ENCODE results near the gene SPATA7. TPM values are rescaled to one million over a fixed set of nuclear protein-coding genes. Genes with fewer than 3 reads are reported as not detected.

The SPATA7 gene, protein sequence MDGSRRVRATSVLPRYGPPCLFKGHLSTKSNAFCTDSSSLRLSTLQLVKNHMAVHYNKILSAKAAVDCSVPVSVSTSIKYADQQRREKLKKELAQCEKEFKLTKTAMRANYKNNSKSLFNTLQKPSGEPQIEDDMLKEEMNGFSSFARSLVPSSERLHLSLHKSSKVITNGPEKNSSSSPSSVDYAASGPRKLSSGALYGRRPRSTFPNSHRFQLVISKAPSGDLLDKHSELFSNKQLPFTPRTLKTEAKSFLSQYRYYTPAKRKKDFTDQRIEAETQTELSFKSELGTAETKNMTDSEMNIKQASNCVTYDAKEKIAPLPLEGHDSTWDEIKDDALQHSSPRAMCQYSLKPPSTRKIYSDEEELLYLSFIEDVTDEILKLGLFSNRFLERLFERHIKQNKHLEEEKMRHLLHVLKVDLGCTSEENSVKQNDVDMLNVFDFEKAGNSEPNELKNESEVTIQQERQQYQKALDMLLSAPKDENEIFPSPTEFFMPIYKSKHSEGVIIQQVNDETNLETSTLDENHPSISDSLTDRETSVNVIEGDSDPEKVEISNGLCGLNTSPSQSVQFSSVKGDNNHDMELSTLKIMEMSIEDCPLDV
- 10 to 100 TPM in 3 of 4 donors, 1 to 10 TPM in 1; 7.9 to 23.0 (median 14.6) TPM for total RNA-seq

- ATAC-seq (ENCODE audit: low FRiP score) (peak; percentile 97), DNase-seq (ENCODE audit: low spot score) (peak; percentile 84)
- TF ChIP-seq, protein P1, sequence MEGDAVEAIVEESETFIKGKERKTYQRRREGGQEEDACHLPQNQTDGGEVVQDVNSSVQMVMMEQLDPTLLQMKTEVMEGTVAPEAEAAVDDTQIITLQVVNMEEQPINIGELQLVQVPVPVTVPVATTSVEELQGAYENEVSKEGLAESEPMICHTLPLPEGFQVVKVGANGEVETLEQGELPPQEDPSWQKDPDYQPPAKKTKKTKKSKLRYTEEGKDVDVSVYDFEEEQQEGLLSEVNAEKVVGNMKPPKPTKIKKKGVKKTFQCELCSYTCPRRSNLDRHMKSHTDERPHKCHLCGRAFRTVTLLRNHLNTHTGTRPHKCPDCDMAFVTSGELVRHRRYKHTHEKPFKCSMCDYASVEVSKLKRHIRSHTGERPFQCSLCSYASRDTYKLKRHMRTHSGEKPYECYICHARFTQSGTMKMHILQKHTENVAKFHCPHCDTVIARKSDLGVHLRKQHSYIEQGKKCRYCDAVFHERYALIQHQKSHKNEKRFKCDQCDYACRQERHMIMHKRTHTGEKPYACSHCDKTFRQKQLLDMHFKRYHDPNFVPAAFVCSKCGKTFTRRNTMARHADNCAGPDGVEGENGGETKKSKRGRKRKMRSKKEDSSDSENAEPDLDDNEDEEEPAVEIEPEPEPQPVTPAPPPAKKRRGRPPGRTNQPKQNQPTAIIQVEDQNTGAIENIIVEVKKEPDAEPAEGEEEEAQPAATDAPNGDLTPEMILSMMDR (IDR thresholded peaks at IDR 0.05) = no peak
Observed at GRCh38 chr14:88385212-88386101, at the start of gene SPATA7. SPATA7 (plus strand) TSS chr14:88385657; CDS start chr14:88385819, 162 bp downstream.

DNA sequence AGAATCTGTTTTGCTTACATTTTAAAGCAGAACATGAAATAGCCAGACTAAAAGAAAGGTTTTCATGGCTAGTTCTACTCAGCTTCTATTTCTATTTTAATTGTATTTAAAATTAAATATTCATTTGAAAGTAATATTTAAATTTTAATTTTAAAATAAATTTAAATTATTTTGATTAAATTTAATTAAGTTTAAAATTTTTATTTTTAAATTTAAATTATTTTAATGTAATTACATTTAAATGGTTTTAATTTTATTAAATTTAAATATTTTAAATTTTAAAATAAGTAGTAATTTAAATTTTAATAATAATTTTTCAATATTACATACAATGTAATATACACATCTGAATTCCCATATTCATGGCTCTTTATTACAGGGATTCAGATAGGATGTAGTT lies 45.1 kb upstream of the SPATA7 start:
- ATAC-seq (ENCODE audit: low FRiP score) (no peak), DNase-seq (ENCODE audit: low spot score) (no peak)
- TF ChIP-seq, protein P1 (IDR thresholded peaks at IDR 0.05) = no peak

GRCh38 chr14:88342980-88343379 lies 42.5 kb upstream of the SPATA7 start:
- TF ChIP-seq, protein P1 (IDR thresholded peaks at IDR 0.05) = no peak
- ATAC-seq (ENCODE audit: low FRiP score) = no peak

GRCh38 chr14:88346048-88346639 lies 39.3 kb upstream of the SPATA7 start:
- no peak for ATAC-seq (ENCODE audit: low FRiP score)
- TF ChIP-seq, protein P1 (IDR thresholded peaks at IDR 0.05) = no peak
- DNase-seq (ENCODE audit: low spot score) = no peak

More at GRCh38 chr14:88342980-88343379, 42.5 kb upstream of the SPATA7 start:
- DNase-seq (ENCODE audit: low spot score) = no peak

- TF ChIP-seq, protein P1 (IDR thresholded peaks at IDR 0.05) = no peak
- DNase-seq (ENCODE audit: low spot score) = no peak
- no peak for ATAC-seq (ENCODE audit: low FRiP score)
Observed at GRCh38 chr14:88348546-88348945, 36.9 kb upstream of the SPATA7 start.

DNA sequence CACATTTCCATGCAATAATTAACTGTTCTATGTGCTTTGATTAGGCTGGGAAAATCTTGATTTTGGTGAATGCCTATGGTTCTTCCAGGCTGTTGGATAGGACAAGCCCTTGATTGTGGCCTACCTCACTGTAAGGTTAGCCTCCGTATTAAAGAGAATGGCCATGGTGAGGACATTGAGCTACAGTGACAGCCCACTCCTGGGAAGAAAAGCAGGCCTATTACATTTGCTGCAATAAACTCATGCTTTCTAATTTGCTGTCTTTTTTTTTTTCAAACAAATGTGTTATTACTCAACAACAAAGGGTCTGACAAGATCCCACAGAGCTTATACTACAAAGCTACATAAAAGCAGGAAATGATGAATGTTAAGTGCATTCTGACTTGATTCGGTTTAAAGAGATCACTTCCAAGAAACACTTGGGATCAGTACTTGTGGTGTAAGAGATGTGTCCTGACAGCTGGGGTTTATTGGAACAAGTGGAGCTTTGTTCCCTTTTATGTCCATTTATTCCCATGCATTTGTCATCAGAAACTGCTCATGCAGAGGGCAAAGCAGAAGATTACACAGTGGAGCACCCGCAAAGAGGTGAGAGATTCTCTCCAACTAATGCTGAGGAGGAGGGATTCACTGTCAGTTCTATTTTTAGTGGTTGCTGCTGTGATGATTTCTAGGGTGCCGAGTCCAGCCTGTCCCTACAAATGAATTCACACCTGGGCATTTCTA lies 33.3 kb upstream of the SPATA7 start:
- TF ChIP-seq, protein P1 (IDR thresholded peaks at IDR 0.05) = no peak
- no peak for ATAC-seq (ENCODE audit: low FRiP score)
- no peak for DNase-seq (ENCODE audit: low spot score)

All from omental fat pad (tissue), 4 donors.